Liver (tissue), 3 donors: ENCODE measurements around the gene SLC6A18.

Source experiments
- ATF3 ChIP-seq: IDR thresholded peaks from 2 replicates; pipeline ENCODE4 v1.6.1; 2016; ENCODE audit warnings: antibody characterized with exemption
- FOXA1 ChIP-seq: IDR thresholded peaks from 2 replicates; pipeline ENCODE4 v1.6.1; 2016; ENCODE audit warnings: antibody characterized with exemption
- FOXA2 ChIP-seq: IDR thresholded peaks from 2 replicates; pipeline ENCODE4 v1.6.1; 2016; ENCODE audit warnings: antibody characterized with exemption
- GABPA ChIP-seq, 2 donors: IDR thresholded peaks in 1 of 2; conservative IDR thresholded peaks in 1 of 2; 2 replicates each; pipeline ENCODE4 v1.6.1; 2016; ENCODE audit warnings: antibody characterized with exemption in 2 of 2, mild to moderate bottlenecking in 1 of 2, moderate library complexity in 1 of 2
- JUND ChIP-seq, 2 donors: IDR thresholded peaks; 2 replicates each; pipeline ENCODE4 v1.6.1; 2016; ENCODE audit warnings: antibody characterized with exemption in 2 of 2
- RAD21 ChIP-seq, 2 donors: IDR thresholded peaks; 2 replicates each; pipeline ENCODE4 v1.6.1; 2016; ENCODE audit warnings: antibody characterized with exemption in 2 of 2, mild to moderate bottlenecking in 2 of 2
- SP1 ChIP-seq: IDR thresholded peaks from 2 replicates; pipeline ENCODE4 v1.6.1; 2018; ENCODE audit warnings: antibody characterized with exemption, mild to moderate bottlenecking
- TAF1 ChIP-seq: conservative IDR thresholded peaks from 2 replicates; pipeline ENCODE4 v1.6.1; 2016; ENCODE audit warnings: antibody characterized with exemption, mild to moderate bottlenecking
- YY1 ChIP-seq: IDR thresholded peaks from 2 replicates; pipeline ENCODE4 v1.6.1; 2016; ENCODE audit warnings: antibody characterized with exemption, mild to moderate bottlenecking
- TF ChIP-seq, protein P1 (sequence below): fragments of 150-350 bp; IDR thresholded peaks from 2 replicates; pipeline ENCODE4 v1.5.1; 2017; ENCODE audit warnings: improper control_type of control experiment, low read depth, low read length; ENCODE audit not compliant: missing input control
- TF ChIP-seq, protein P2 (sequence below): IDR thresholded peaks from 2 replicates; pipeline ENCODE4 v1.6.1; 2016; ENCODE audit warnings: antibody characterized with exemption
- TF ChIP-seq, protein P3 (sequence below): IDR thresholded peaks from 2 replicates; pipeline ENCODE4 v1.6.1; 2016; ENCODE audit warnings: antibody characterized with exemption
- donor health status: healthy.
- donor health status: healthy.

DNA sequence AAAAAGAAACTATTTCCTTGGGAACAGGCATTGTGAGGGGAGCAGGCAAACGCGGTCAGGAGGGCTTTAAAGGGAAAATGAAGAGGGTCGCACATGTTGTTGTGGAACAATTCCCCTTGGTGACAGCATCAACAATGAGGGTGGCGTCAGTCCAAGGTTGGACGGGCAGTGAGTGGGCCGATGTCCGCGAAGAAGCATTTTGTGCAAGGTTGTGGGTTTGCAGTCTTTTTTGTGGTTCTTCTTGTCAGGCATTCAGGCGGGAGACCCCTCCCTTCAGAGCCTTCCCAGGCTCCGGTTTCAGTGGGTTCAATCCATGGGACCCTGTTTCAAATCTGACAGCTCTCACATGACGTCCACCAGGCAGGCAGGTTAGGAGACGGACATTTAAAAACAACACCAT is 34.9 kb upstream of the SLC6A18 start:
- TF ChIP-seq, protein P1, sequence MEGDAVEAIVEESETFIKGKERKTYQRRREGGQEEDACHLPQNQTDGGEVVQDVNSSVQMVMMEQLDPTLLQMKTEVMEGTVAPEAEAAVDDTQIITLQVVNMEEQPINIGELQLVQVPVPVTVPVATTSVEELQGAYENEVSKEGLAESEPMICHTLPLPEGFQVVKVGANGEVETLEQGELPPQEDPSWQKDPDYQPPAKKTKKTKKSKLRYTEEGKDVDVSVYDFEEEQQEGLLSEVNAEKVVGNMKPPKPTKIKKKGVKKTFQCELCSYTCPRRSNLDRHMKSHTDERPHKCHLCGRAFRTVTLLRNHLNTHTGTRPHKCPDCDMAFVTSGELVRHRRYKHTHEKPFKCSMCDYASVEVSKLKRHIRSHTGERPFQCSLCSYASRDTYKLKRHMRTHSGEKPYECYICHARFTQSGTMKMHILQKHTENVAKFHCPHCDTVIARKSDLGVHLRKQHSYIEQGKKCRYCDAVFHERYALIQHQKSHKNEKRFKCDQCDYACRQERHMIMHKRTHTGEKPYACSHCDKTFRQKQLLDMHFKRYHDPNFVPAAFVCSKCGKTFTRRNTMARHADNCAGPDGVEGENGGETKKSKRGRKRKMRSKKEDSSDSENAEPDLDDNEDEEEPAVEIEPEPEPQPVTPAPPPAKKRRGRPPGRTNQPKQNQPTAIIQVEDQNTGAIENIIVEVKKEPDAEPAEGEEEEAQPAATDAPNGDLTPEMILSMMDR, result no peak
- no peak for TF ChIP-seq RAD21 (IDR thresholded peaks at IDR 0.05)
- TF ChIP-seq SP1, result no peak
- TF ChIP-seq ATF3, result no peak
- TF ChIP-seq, protein P2, sequence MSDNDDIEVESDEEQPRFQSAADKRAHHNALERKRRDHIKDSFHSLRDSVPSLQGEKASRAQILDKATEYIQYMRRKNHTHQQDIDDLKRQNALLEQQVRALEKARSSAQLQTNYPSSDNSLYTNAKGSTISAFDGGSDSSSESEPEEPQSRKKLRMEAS, result no peak
- no peak for TF ChIP-seq FOXA2
- no peak for TF ChIP-seq JUND (IDR thresholded peaks at IDR 0.05)
- TF ChIP-seq YY1, result no peak
- no peak for TF ChIP-seq GABPA (IDR thresholded peaks at IDR 0.05 in 1 of 2, conservative IDR thresholded peaks at IDR 0.05 in 1 of 2)
- no peak for TF ChIP-seq TAF1
- TF ChIP-seq, protein P3, sequence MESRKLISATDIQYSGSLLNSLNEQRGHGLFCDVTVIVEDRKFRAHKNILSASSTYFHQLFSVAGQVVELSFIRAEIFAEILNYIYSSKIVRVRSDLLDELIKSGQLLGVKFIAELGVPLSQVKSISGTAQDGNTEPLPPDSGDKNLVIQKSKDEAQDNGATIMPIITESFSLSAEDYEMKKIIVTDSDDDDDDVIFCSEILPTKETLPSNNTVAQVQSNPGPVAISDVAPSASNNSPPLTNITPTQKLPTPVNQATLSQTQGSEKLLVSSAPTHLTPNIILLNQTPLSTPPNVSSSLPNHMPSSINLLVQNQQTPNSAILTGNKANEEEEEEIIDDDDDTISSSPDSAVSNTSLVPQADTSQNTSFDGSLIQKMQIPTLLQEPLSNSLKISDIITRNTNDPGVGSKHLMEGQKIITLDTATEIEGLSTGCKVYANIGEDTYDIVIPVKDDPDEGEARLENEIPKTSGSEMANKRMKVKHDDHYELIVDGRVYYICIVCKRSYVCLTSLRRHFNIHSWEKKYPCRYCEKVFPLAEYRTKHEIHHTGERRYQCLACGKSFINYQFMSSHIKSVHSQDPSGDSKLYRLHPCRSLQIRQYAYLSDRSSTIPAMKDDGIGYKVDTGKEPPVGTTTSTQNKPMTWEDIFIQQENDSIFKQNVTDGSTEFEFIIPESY, result no peak
- TF ChIP-seq FOXA1, result no peak
